ENCODE results near the gene FRMD3.

GRCh38 chr9:83359039-83359438 is 179.2 kb downstream of the FRMD3 start:
- TF ChIP-seq GATA2 (IDR thresholded peaks at IDR 0.05; ENCODE audit: low read depth, low read length) (no peak), GATA3 (IDR thresholded peaks at IDR 0.05; ENCODE audit: low read depth, low read length) (no peak)
